AG04449 (cell line): ENCODE data around the gene POLA1.

Experiments
- CTCF ChIA-PET: fragments of 350-600 bp; formaldehyde crosslinking; extraction: SDS; loops from one replicate; lab custom pipeline; 2021; ENCODE audit warnings: antibody characterized with exemption; lab: Yijun Ruan, JAX
- POLR2A ChIA-PET: fragments of 400-600, 350-600 bp; formaldehyde crosslinking; extraction: SDS; loops from one replicate; lab custom pipeline; 2020; ENCODE audit warnings: antibody characterized with exemption, inconsistent platforms; lab: Yijun Ruan, JAX
- DNase-seq: peaks from one replicate; pipeline ENCODE4 v3.0.0-alpha.2; 2010; ENCODE audit warnings: low read depth, low spot score
- H3K4me3 ChIP-seq: 2 replicates; pipeline ENCODE4 v1.5.1; 2011; ENCODE audit warnings: low read depth, mild to moderate bottlenecking, control low read depth, low read length
- CTCF ChIP-seq: IDR thresholded peaks from one replicate; pipeline ENCODE4 v1.5.1; 2011; ENCODE audit warnings: mild to moderate bottlenecking, moderate library complexity, low read length, control low read depth, inconsistent platforms; ENCODE audit not compliant: insufficient read depth; ENCODE audit errors: missing control alignments

Gene POLA1

GRCh38 chrX:24987731-24988130 lies 294.0 kb downstream of the POLA1 start:
- ChIA-PET POLR2A (no interaction called here), CTCF (no interaction called here)
- no peak for DNase-seq
- no peak overlapping the region for H3K4me3 ChIP-seq
- TF ChIP-seq CTCF, result no peak

GRCh38 chrX:24988314-24988713 lies 294.6 kb downstream of the POLA1 start:
- CTCF ChIA-PET, result no interaction called here
- POLR2A ChIA-PET, result no interaction called here
- DNase-seq, result no peak
- TF ChIP-seq CTCF, result no peak
- no peak overlapping the region for H3K4me3 ChIP-seq

GRCh38 chrX:24990535-24990934 lies 296.8 kb downstream of the POLA1 start:
- no peak for DNase-seq
- CTCF ChIA-PET, result no interaction called here
- POLR2A ChIA-PET, result no interaction called here

GRCh38 chrX:24993879-24994278 lies 300.2 kb downstream of the POLA1 start:
- no peak overlapping the region for H3K4me3 ChIP-seq
- ChIA-PET CTCF (no interaction called here), POLR2A (no interaction called here)
- no peak for TF ChIP-seq CTCF
- DNase-seq, result no peak

More at GRCh38 chrX:24990535-24990934, 296.8 kb downstream of the POLA1 start:
- no peak overlapping the region for H3K4me3 ChIP-seq
- no peak for TF ChIP-seq CTCF

- H3K4me3 ChIP-seq, result no peak overlapping the region
- no peak for DNase-seq
- POLR2A ChIA-PET, result no interaction called here
- CTCF ChIA-PET, result no interaction called here
- no peak for TF ChIP-seq CTCF
Measured at GRCh38 chrX:24996096-24996709, 302.5 kb downstream of the POLA1 start.

GRCh38 chrX:24999511-24999910 lies 305.8 kb downstream of the POLA1 start:
- CTCF ChIA-PET, result no interaction called here
- no peak overlapping the region for H3K4me3 ChIP-seq
- POLR2A ChIA-PET, result no interaction called here
- no peak for TF ChIP-seq CTCF
- DNase-seq, result no peak
